HepG2 (cell line): ENCODE results near the gene INPP4B. TPM values are rescaled to one million over a fixed set of nuclear protein-coding genes. Genes with fewer than 3 reads are reported as not detected.

Source experiments
- ATAC-seq: fragments of 200-7000 bp; cut with Tn5 transposase; 3 replicates; pipeline ENCODE4 v1.9.1; 2020; ENCODE audit warnings: mild to moderate bottlenecking, moderate library complexity
- BruUV-seq: library from RNA; stranded (reverse); fragments of 400-500 nt; replicated peaks from 2 replicates; lab custom pipeline; 2021; lab: Mats Ljungman, UMichigan
- CTCF ChIA-PET: fragments of 300-600 bp; formaldehyde crosslinking; extraction: SDS; loops from one replicate; lab custom pipeline; 2021; ENCODE audit warnings: low total read pairs, inconsistent platforms, low intra/inter-chr PET ratio; lab: Yijun Ruan, JAX
- POLR2A ChIA-PET: fragments of 350-600 bp; sonication (Branson Sonifier 250); formaldehyde crosslinking; loops from one replicate; lab custom pipeline; 2020; ENCODE audit warnings: antibody characterized with exemption, inconsistent platforms; lab: Yijun Ruan, JAX
- DNase-seq: peaks from one replicate; pipeline ENCODE4 v3.0.0-alpha.2; 2015; ENCODE audit warnings: low spot score
- FAIRE-seq: peaks from 3 replicates; lab custom pipeline; 2011; peaks lifted over from hg19 to GRCh38; lab: Jason Lieb, UNC
- H2AFZ ChIP-seq: one replicate; pipeline ENCODE4 v1.6.1; 2011; ENCODE audit warnings: low read length, inconsistent platforms
- H3K27ac ChIP-seq: fragments of 300-600 bp; 3 replicates; pipeline ENCODE4 v1.8.0; 2011; ENCODE audit warnings: mixed run types, mild to moderate bottlenecking, mixed read lengths, low read length, inconsistent platforms; ENCODE audit not compliant: insufficient read depth; ENCODE audit errors: extremely low read length
- H3K27me3 ChIP-seq, 2 experiments: fragments of 200-600 bp in 1 of 2; 2 replicates in 1 of 2; 3 replicates in 1 of 2; pipeline versions ENCODE4 v1.6.0 to v1.8.0; 2011; ENCODE audit warnings: low read length in 2 of 2, mild to moderate bottlenecking in 2 of 2, moderate library complexity in 2 of 2, inconsistent platforms in 1 of 2; ENCODE audit not compliant: insufficient read depth in 2 of 2, control insufficient read depth in 1 of 2
- H3K36me3 ChIP-seq, 2 experiments: fragments of 200-600 bp in 1 of 2; replicated peaks in 1 of 2; 2 replicates in 1 of 2; 3 replicates in 1 of 2; pipeline versions ENCODE4 v1.5.1 to v1.8.0; 2011; ENCODE audit warnings: low read length in 2 of 2, inconsistent platforms in 1 of 2; ENCODE audit not compliant: insufficient read depth in 2 of 2, control insufficient read depth in 1 of 2
- H3K4me1 ChIP-seq: 2 replicates; pipeline ENCODE4 v1.5.1; 2012; ENCODE audit warnings: low read length, inconsistent platforms; ENCODE audit not compliant: insufficient read depth
- H3K4me2 ChIP-seq: 2 replicates; pipeline ENCODE4 v1.6.0; 2011; ENCODE audit warnings: low read depth, low read length, inconsistent platforms
- H3K4me3 ChIP-seq, 3 experiments: fragments of 200-600 bp in 1 of 3; sonication (generic), shearing (Covaris generic) in 1 of 3; replicated peaks in 1 of 3; 2 replicates each; pipeline ENCODE4 v1.5.1; 2011 to 2016; ENCODE audit warnings: low read length in 3 of 3, inconsistent platforms in 2 of 3, low read depth in 2 of 3, mild to moderate bottlenecking in 2 of 3, control low read depth in 1 of 3, mixed read lengths in 1 of 3; ENCODE audit not compliant: insufficient read depth in 1 of 3
- H3K79me2 ChIP-seq: one replicate; pipeline ENCODE4 v1.6.1; 2011; ENCODE audit warnings: low read length, inconsistent platforms; ENCODE audit not compliant: insufficient read depth
- H3K9ac ChIP-seq: 2 replicates; pipeline ENCODE4 v1.6.0; 2011; ENCODE audit warnings: mild to moderate bottlenecking, low read depth, low read length, inconsistent platforms; ENCODE audit not compliant: insufficient read depth
- H3K9me3 ChIP-seq: 2 replicates; pipeline ENCODE4 v1.5.1; 2012; ENCODE audit warnings: mild to moderate bottlenecking, low read length
- H4K20me1 ChIP-seq: 2 replicates; pipeline ENCODE4 v1.6.0; 2011; ENCODE audit warnings: inconsistent platforms, mild to moderate bottlenecking, low read length, moderate library complexity; ENCODE audit not compliant: insufficient read depth
- ARNT ChIP-seq: fragments of 450-650 bp; IDR thresholded peaks from 2 replicates; pipeline ENCODE4 v1.6.1; 2017
- ATF1 ChIP-seq: IDR thresholded peaks from 2 replicates; pipeline ENCODE4 v1.6.1; 2016; ENCODE audit warnings: mild to moderate bottlenecking, control low read depth
- CEBPZ ChIP-seq: IDR thresholded peaks from 2 replicates; pipeline ENCODE4 v1.6.1; 2012; ENCODE audit warnings: low read length, improper control_type of control experiment
- DNMT1 ChIP-seq: sonication (generic); formaldehyde crosslinking; IDR thresholded peaks from 2 replicates; pipeline ENCODE4 v1.5.1; 2020; ENCODE audit warnings: mild to moderate bottlenecking, missing genetic modification reagents
- NR2C2 ChIP-seq: sonication (generic); formaldehyde crosslinking; IDR thresholded peaks from 2 replicates; pipeline ENCODE4 v1.4.0; 2020; ENCODE audit warnings: missing genetic modification reagents, mild to moderate bottlenecking, moderate library complexity, borderline replicate concordance
- POLR2A ChIP-seq, 2 experiments: IDR thresholded peaks; 2 replicates each; pipeline ENCODE4 v1.6.1; 2011; ENCODE audit warnings: low read depth in 2 of 2, low read length in 2 of 2, mild to moderate bottlenecking in 1 of 2, moderate library complexity in 1 of 2; ENCODE audit not compliant: insufficient read depth in 1 of 2
- TCF7L2 ChIP-seq: IDR thresholded peaks from 2 replicates; pipeline ENCODE4 v1.6.1; 2011; ENCODE audit warnings: mild to moderate bottlenecking, low read depth, low read length, moderate library complexity
- XRCC5 ChIP-seq: fragments of 200-400 bp; formaldehyde crosslinking; optimal IDR thresholded peaks from 2 replicates; pipeline ENCODE3; 2017; ENCODE audit warnings: mild to moderate bottlenecking, low read length
- ZNF180 ChIP-seq: sonication (generic); formaldehyde crosslinking; IDR thresholded peaks from 2 replicates; pipeline ENCODE4 v1.4.0; 2020; ENCODE audit warnings: low read depth, missing genetic modification reagents, borderline replicate concordance
- ZNF317 ChIP-seq: sonication (generic); formaldehyde crosslinking; IDR thresholded peaks from 2 replicates; pipeline ENCODE4 v1.5.0; 2020; ENCODE audit warnings: mild to moderate bottlenecking, missing genetic modification reagents
- ZNF572 ChIP-seq: sonication (generic); formaldehyde crosslinking; IDR thresholded peaks from 2 replicates; pipeline ENCODE4 v1.5.1; 2020; ENCODE audit warnings: mild to moderate bottlenecking, missing genetic modification reagents
- ZNF607 ChIP-seq: sonication (generic); formaldehyde crosslinking; IDR thresholded peaks from 2 replicates; pipeline ENCODE4 v1.5.1; 2020; ENCODE audit warnings: missing genetic modification reagents, mild to moderate bottlenecking, borderline replicate concordance
- ZNF776 ChIP-seq: sonication (generic); formaldehyde crosslinking; IDR thresholded peaks from 2 replicates; pipeline ENCODE4 v1.4.0; 2020; ENCODE audit warnings: mild to moderate bottlenecking, missing genetic modification reagents
- ZSCAN12 ChIP-seq: sonication (generic); formaldehyde crosslinking; IDR thresholded peaks from 2 replicates; pipeline ENCODE4 v1.9.0; 2021; ENCODE audit warnings: mild to moderate bottlenecking, missing genetic modification reagents
- ZSCAN22 ChIP-seq: sonication (generic); formaldehyde crosslinking; IDR thresholded peaks from 2 replicates; pipeline ENCODE4 v1.4.0; 2020; ENCODE audit warnings: mild to moderate bottlenecking, missing genetic modification reagents
- WGBS: methylation state at CpG from one replicate; pipeline ENCODE4 v1.1.6; 2017; ENCODE audit warnings: low lambda C conversion rate; 5-methylcytosine and 5-hydroxymethylcytosine counted together
- in situ Hi-C: cut with HindIII; loops from 2 replicates; pipeline ENCODE4 v1.10.0; 2017; ENCODE audit warnings: low pct_unique_long_range_greater_than_20kb; ENCODE audit not compliant: extremely low pct_ligation_motif_present
- intact Hi-C: fragments of 100-400 bp; cut with micrococcal nuclease; formaldehyde crosslinking; loops from one replicate; pipeline ENCODE4 v1.10.0; 2022; ENCODE audit not compliant: unreplicated experiment
- polyA plus RNA-seq, 8 experiments: library from polyadenylated mRNA; depleted of rRNA in 3 of 8; stranded (reverse) in 7 of 8; unstranded in 1 of 8; fragments of >200 nt; fragmentation: Illumina TruSeq in 4 of 8; extraction: Trizol in 4 of 8; gene quantifications; 2 replicates each; pipeline versions ENCODE4 v1.2.1 to v1.2.3, GENCODE V29; 2011 to 2016; ENCODE audit warnings: low read depth in 4 of 8, missing spikeins in 1 of 8, mixed read lengths in 1 of 8; ENCODE audit not compliant: insufficient read depth in 1 of 8
- total RNA-seq, 5 experiments: library from RNA; depleted of rRNA; stranded (reverse); fragments of >200 nt; fragmentation: Illumina TruSeq; extraction: Trizol; gene quantifications; 2 replicates each; pipeline ENCODE4 v1.2.3, GENCODE V29; 2016; ENCODE audit warnings: low read depth in 1 of 5
- TF ChIP-seq, protein P1 (sequence below): sonication (generic); formaldehyde crosslinking; IDR thresholded peaks from 2 replicates; pipeline ENCODE4 v1.4.0; 2020; ENCODE audit warnings: missing genetic modification reagents; ENCODE audit errors: not compliant biosample characterization
- TF ChIP-seq, protein P2 (sequence below): IDR thresholded peaks from 2 replicates; pipeline ENCODE4 v1.6.1; 2016; ENCODE audit warnings: control low read depth

INPP4B gene
- total and polyA plus RNA-seq, 2 of the 13 experiments (the other 11 are each of a cell fraction or from before 2014, with no cell fraction given) = not detected

DNA sequence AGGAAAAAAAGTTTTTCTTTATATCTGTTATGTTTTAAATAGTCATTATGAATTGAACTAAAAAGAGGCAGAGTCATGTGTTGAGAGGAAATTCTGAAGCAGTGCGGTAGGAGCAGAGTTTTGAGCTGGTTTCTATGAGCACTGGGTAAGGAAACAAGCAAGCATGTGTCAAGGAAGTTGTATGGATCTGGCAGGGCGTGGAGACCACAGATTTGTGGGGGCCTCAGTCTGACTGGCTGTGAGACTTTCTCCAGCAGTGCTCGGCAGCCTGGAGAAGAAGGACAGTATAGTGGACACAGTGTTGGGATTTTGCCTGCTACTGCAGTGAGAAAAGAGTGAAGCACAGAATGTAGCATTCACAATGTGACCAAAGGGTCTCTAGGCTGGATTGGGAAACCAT is 399.1 kb downstream of the INPP4B start:
- H3K4me3 ChIP-seq = no peak overlapping the region
- in situ Hi-C loops (no loop called here), intact Hi-C loops (no loop called here)
- 11% methylated on average over 3 of the region's 3 CpGs for WGBS
- no peak for FAIRE-seq
- POLR2A ChIA-PET = no interaction called here
- H4K20me1 ChIP-seq = no peaks in the 10 kb centered on the region
- BruUV-seq = no TSS peak
- H3K9ac ChIP-seq = no peak overlapping the region
- H3K9me3 ChIP-seq = no peaks in the 10 kb centered on the region
- H3K36me3 ChIP-seq = no peaks in the 10 kb centered on the region
- DNase-seq = no peak
- H3K4me2 ChIP-seq = no peak overlapping the region
- H3K79me2 ChIP-seq = no peaks in the 10 kb centered on the region
- no peaks in the 10 kb centered on the region for H3K27me3 ChIP-seq
- CTCF ChIA-PET = no interaction called here
- no peak overlapping the region for H2AFZ ChIP-seq
- no peak for ATAC-seq
- TF ChIP-seq ZNF317 (CRISPR knock-in tag) (no peak), POLR2A (IDR thresholded peaks at IDR 0.05; ENCODE audit: insufficient read depth in 1 of 2, low read depth in 2 of 2, low read length in 2 of 2) (no peak), NR2C2 (CRISPR knock-in tag) (no peak), TCF7L2 (no peak), ZNF180 (CRISPR knock-in tag) (no peak), XRCC5 (no peak), ATF1 (CRISPR knock-in tag) (no peak), ARNT (no peak), ZNF572 (CRISPR knock-in tag) (no peak), ZNF607 (CRISPR knock-in tag) (no peak), DNMT1 (no peak), ZSCAN12 (CRISPR knock-in tag) (no peak), ZSCAN22 (no peak), ZNF776 (no peak), CEBPZ (no peak)
- TF ChIP-seq, protein P1, sequence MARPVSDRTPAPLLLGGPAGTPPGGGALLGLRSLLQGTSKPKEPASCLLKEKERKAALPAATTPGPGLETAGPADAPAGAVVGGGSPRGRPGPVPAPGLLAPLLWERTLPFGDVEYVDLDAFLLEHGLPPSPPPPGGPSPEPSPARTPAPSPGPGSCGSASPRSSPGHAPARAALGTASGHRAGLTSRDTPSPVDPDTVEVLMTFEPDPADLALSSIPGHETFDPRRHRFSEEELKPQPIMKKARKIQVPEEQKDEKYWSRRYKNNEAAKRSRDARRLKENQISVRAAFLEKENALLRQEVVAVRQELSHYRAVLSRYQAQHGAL (CRISPR knock-in tag) = no peak
- TF ChIP-seq, protein P2, sequence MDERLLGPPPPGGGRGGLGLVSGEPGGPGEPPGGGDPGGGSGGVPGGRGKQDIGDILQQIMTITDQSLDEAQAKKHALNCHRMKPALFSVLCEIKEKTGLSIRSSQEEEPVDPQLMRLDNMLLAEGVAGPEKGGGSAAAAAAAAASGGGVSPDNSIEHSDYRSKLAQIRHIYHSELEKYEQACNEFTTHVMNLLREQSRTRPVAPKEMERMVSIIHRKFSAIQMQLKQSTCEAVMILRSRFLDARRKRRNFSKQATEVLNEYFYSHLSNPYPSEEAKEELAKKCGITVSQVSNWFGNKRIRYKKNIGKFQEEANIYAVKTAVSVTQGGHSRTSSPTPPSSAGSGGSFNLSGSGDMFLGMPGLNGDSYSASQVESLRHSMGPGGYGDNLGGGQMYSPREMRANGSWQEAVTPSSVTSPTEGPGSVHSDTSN (CRISPR knock-in tag) = no peak
- no peak overlapping the region for H3K27ac ChIP-seq
- H3K4me1 ChIP-seq = no peaks in the 10 kb centered on the region
